Frontal cortex (tissue), 4 donors: ENCODE data around the gene GAS7. TPM values are rescaled to one million over a fixed set of nuclear protein-coding genes. Genes with fewer than 3 reads are reported as not detected.

Experiments used
- DNase-seq, 2 donors: peaks; one replicate each; pipeline ENCODE4 v3.0.0; 2012; ENCODE audit warnings: low spot score in 2 of 2
- FAIRE-seq: peaks from 2 replicates; lab custom pipeline; 2012; peaks lifted over from hg19 to GRCh38; lab: Jason Lieb, UNC
- total RNA-seq: library from RNA; depleted of rRNA; stranded (reverse); fragments of >200 nt; gene quantifications from one replicate; pipeline ENCODE4 v1.2.3, GENCODE V29; 2014
- donor health status: control.
- donor health status: control.
- donor health status: control.

The GAS7 gene
- total RNA-seq = 67.7 TPM

GRCh38 chr17:10198509-10199249 lies at the start of gene GAS7:
Gene GAS7 (minus strand): TSS chr17:10198606.
- no peak for FAIRE-seq

GRCh38 chr17:10247810-10248209 lies 49.4 kb upstream of the GAS7 start:
- FAIRE-seq = no peak
- no peak for DNase-seq

More at GRCh38 chr17:10198509-10199249, at the start of gene GAS7:
- DNase-seq = peak; percentile 79 to 84

- FAIRE-seq = no peak
- no peak for DNase-seq
Measured at GRCh38 chr17:10243883-10244844, 45.8 kb upstream of the GAS7 start.

GRCh38 chr17:10241781-10242180 lies 43.4 kb upstream of the GAS7 start:
- FAIRE-seq (no peak), DNase-seq (no peak)

GRCh38 chr17:10238661-10239060 lies 40.3 kb upstream of the GAS7 start:
- FAIRE-seq = no peak
- DNase-seq = no peak

GRCh38 chr17:10234033-10234432 lies 35.6 kb upstream of the GAS7 start:
- DNase-seq (no peak), FAIRE-seq (no peak)

GRCh38 chr17:10233161-10233560 lies 34.8 kb upstream of the GAS7 start:
- FAIRE-seq (no peak), DNase-seq (no peak)

- FAIRE-seq (no peak), DNase-seq (no peak)
Measured at GRCh38 chr17:10229181-10229580, 30.8 kb upstream of the GAS7 start.

- FAIRE-seq = no peak
Measured at GRCh38 chr17:10226930-10227695, 28.7 kb upstream of the GAS7 start.

GRCh38 chr17:10224582-10225195 lies 26.3 kb upstream of the GAS7 start:
- DNase-seq = peak in 1 of 2 donors; percentile 29
- FAIRE-seq = no peak

More at GRCh38 chr17:10226930-10227695, 28.7 kb upstream of the GAS7 start:
- peak in 1 of 2 donors; percentile 44 for DNase-seq

GRCh38 chr17:10219193-10219592 lies 20.8 kb upstream of the GAS7 start:
- FAIRE-seq (no peak), DNase-seq (no peak)

- FAIRE-seq (no peak), DNase-seq (no peak)
Measured at GRCh38 chr17:10217916-10218315, 19.5 kb upstream of the GAS7 start.

GRCh38 chr17:10216213-10216938 lies 18.0 kb upstream of the GAS7 start:
- no peak for DNase-seq
- no peak for FAIRE-seq

GRCh38 chr17:10215286-10215685 lies 16.9 kb upstream of the GAS7 start:
- no peak for FAIRE-seq
- no peak for DNase-seq

- no peak for FAIRE-seq
- DNase-seq = no peak
Measured at GRCh38 chr17:10211666-10212065, 13.3 kb upstream of the GAS7 start.

- FAIRE-seq = no peak
- DNase-seq = no peak
Measured at GRCh38 chr17:10210151-10210574, 11.8 kb upstream of the GAS7 start.

- DNase-seq (no peak), FAIRE-seq (no peak)
Measured at GRCh38 chr17:10208604-10209193, 10.3 kb upstream of the GAS7 start.

GRCh38 chr17:10207153-10207552 lies 8.7 kb upstream of the GAS7 start:
- FAIRE-seq = no peak
- DNase-seq = no peak
